ENCODE data around the gene SLC7A10. TPM values are rescaled to one million over a fixed set of nuclear protein-coding genes. Genes with fewer than 3 reads are reported as not detected.

Gene SLC7A10
- total RNA-seq, 3 donors from 2014 or later: not detected

DNA sequence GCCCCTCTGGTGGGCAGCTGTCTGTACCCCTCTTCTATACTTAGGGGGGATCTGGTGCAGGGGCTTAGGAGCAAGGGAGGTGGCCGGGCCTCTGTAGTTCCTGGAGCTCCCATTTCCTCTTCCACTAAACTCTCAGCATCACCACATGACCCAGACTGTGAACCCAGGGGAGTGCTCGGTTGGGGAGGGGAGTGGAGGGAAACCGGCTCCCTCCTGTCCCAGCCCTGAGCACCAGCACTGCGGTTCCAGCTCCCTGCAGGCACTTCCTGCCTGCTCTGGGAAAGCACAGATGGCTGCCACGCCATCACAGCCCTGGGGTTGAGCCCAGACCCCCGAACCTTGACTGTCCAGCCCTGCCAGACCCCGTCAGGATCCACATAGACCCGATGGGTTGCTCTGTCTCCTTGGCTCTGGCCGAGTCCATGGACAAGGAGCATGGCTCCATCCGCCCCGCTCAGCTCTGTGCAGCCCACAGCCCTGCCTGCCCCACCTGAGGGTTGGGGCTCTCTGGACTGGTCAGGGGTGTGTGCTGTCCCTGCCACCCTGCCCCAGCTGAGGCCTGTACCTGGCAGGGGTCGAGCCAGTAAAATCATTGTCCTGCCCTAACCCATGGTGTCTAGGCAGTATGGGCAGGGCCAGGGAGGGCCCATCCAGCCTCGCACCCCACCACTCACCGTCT is 36.0 kb upstream of the SLC7A10 start:
- Mint-ChIP-seq H3K4me1 (ENCODE audit: low read depth) (peaks cover 10% of the 10 kb centered on the region), H3K4me3 (no peak overlapping the region), H3K27me3 (ENCODE audit: low read depth) (peaks cover 15% of the 10 kb centered on the region), H3K36me3 (ENCODE audit: insufficient read depth) (no peaks in the 10 kb centered on the region), H3K9me3 (peaks cover 8% of the 10 kb centered on the region)
- DNase-seq (no peak), ATAC-seq (no peak)

DNA sequence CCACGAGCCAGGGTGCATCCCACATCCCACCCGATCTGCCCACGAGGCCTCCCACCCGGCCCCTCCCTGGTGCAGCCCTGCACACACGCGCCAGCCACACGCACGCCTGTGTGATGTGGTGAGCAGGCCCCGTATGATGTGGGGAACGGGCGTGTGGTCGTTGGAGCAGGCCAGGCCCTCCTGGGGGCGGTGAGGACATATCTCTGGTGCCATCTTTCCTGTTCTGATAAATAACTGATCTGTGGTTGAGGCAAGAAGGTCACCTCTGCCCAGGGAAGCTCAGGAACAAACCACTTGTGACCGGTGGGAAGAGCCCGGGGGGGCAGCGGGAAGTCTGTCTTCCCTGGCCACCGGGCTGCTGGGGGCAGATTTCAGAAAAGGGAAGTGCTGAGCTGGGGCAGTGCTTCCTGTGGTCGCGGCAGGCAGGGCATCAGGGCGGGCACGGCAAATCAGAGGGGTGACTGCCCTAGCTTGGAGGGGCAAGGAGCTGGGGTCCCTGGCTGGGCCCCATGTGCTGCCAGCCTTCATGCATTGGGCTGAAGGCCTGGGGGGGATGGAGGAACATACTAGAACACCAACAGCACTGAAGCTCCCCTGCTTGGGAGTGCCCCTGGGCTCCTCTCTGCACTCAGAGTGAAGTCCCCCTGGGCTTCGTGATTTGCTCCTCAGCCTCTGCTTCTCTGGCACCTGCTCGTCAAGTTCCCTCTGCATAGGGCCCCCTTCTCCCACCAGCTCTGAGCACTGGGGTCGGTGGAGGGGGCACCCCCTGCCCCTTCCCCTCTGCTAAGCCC is 35.2 kb upstream of the SLC7A10 start:
- Mint-ChIP-seq H3K4me3 (no peak overlapping the region), H3K27me3 (ENCODE audit: low read depth) (peaks cover 15% of the 10 kb centered on the region), H3K9me3 (peaks cover 8% of the 10 kb centered on the region), H3K36me3 (ENCODE audit: insufficient read depth) (no peaks in the 10 kb centered on the region), H3K4me1 (ENCODE audit: low read depth) (peaks cover 10% of the 10 kb centered on the region)
- ATAC-seq (peak; percentile 23 to 35), DNase-seq (no peak)

DNA sequence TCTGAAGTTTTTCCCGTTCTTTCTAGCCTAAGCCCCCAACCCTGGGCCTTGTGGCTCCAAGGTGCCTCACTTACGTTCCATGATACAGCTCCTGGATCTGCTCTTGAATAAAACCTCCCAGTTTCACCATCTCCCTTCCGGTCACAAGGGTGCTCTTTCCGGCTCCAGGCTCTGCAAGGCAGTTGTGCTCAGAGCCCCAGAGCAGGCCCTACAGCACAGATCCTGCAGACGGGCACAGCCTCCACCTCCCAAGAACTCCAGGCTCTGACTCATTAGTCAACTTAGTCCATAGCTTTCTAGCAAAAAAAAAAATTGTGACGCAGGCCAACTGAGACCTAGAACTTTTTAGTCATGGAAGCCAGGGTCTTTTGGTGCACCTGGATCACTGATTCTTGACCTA is 33.9 kb upstream of the SLC7A10 start:
- ATAC-seq: no peak
- peaks cover 21% of the 10 kb centered on the region for H3K27me3 Mint-ChIP-seq (ENCODE audit: low read depth)
- no peak for DNase-seq
- H3K4me1 Mint-ChIP-seq (ENCODE audit: low read depth): peaks cover 10% of the 10 kb centered on the region
- peaks cover 8% of the 10 kb centered on the region for H3K9me3 Mint-ChIP-seq
- H3K36me3 Mint-ChIP-seq (ENCODE audit: insufficient read depth): no peaks in the 10 kb centered on the region
- no peak overlapping the region for H3K4me3 Mint-ChIP-seq

DNA sequence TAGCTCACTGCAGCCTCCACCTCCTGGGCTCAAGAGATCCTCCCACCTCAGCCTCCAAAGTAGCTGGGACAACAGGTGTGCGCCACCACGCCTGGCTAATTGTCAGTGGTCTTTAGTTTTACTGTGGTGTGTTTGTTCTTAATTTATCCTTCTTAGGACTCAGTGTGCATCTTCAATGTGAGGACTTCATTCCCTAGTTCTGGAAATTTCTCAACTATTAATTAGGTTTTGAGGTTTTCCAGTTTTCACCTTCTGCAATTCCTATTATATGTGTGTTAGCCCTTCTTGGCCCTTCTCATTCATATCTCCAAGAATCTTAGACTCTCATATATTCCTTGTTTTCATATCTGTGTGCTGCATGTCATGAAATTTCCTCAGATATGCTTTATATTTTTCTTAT is 32.2 kb upstream of the SLC7A10 start:
- Mint-ChIP-seq H3K4me3 (no peak overlapping the region), H3K36me3 (ENCODE audit: insufficient read depth) (no peaks in the 10 kb centered on the region), H3K9me3 (peaks cover 8% of the 10 kb centered on the region), H3K27me3 (ENCODE audit: low read depth) (peaks cover 18% of the 10 kb centered on the region), H3K4me1 (ENCODE audit: low read depth) (peaks cover 10% of the 10 kb centered on the region)
- no peak for DNase-seq
- ATAC-seq: no peak

DNA sequence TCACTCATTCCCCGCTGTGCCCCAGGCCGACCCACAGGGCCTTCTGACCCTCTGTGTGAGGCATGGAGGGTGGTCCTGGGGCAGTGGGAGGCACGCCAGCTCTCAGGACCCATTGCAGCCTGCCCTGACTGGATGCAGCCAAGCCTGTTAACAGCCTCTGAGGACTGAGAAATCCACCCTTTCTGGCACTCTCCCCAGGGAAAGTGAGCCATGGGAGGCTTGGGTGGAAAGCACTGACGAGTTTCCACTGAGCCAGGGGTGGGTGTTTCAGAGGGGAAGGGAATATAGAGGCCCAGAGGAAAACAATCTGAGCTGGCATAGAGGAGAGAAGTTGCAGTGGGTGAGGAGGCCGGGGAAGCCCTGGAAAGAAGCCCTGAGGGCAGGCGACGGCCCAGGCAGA is 30.6 kb upstream of the SLC7A10 start:
- no peaks in the 10 kb centered on the region for H3K36me3 Mint-ChIP-seq (ENCODE audit: insufficient read depth)
- DNase-seq (no peak), ATAC-seq (no peak)
- peaks cover 5% of the 10 kb centered on the region for H3K4me1 Mint-ChIP-seq (ENCODE audit: low read depth)
- peaks cover 7% of the 10 kb centered on the region for H3K27me3 Mint-ChIP-seq (ENCODE audit: low read depth)
- H3K4me3 Mint-ChIP-seq: no peak overlapping the region
- peaks cover 8% of the 10 kb centered on the region for H3K9me3 Mint-ChIP-seq

DNA sequence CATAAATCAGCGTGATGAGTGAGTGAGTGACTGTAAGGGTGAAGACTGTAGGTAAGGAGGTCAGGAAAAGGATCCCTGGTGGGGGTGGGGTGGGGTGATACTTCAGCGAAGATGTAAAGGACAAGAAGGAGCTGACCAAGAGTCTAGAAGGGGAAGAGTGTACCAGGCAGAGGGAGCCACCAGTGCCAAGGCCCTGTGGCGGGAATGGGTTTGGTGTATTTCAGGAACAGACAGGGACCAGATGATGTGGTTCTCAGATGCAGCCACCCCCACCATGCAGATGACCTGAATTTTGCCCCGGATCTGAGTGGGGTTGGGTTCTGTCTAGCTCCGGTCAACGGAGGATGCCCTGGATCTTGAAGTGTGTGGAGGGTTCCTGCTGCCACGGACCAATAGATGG is 30.1 kb upstream of the SLC7A10 start:
- Mint-ChIP-seq H3K36me3 (ENCODE audit: insufficient read depth) (no peaks in the 10 kb centered on the region), H3K4me3 (no peak overlapping the region), H3K4me1 (ENCODE audit: low read depth) (peaks cover 2% of the 10 kb centered on the region), H3K9me3 (peaks cover 8% of the 10 kb centered on the region), H3K27me3 (ENCODE audit: low read depth) (peaks cover 7% of the 10 kb centered on the region)
- ATAC-seq: no peak
- no peak for DNase-seq

DNA sequence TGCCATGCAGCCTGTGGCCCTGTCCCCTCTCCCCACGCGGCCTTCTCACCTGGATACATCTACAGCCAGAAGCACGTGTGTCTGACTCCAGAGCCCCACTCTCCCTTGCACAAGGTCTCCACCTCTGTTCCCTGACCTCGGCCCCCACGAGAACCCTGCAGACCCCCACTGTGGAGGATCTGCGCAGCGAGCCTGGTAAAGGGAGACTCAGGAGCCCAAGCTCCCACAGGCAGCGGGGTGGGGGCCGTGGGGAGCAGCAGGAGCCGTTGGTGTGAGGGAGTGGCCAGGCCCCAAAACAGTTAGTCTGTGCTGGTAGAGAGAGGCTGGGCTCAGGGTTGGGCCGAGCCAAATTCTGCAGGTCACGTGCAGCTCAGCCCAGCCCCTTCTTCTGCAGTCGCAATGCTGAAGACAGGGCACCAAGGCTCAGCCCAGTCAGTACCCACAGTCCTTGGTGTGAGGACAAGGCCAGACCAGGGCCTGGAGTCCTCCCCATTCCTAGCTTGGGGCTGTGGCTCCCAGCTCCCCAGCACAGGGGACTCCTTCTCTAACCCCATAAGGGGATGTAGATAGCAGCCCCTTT is 28.7 kb upstream of the SLC7A10 start:
- Mint-ChIP-seq H3K9me3 (peaks cover 8% of the 10 kb centered on the region), H3K36me3 (ENCODE audit: insufficient read depth) (no peaks in the 10 kb centered on the region), H3K4me1 (ENCODE audit: low read depth) (no peaks in the 10 kb centered on the region), H3K27me3 (ENCODE audit: low read depth) (peaks cover 7% of the 10 kb centered on the region), H3K4me3 (no peak overlapping the region)
- no peak for ATAC-seq
- no peak for DNase-seq

DNA sequence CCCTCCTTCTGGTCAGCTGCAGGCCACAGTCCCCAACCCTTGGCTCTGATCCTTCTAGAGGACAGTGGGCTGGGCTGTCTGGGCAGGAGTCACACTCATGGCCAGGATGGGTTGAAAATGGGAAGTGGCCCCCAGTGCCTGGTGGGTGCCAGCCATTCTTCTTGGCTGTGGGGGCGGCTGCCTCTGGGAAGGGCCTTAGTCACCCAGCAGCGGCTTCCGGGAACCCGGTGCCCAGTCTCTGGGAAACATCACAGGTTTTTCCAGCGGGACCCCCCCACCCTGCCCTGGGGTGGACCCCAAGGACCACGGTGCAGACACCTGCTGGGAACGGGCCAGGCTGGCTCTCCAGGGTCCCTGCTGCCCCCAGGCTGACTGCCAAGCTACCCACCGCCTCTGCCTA is 27.3 kb upstream of the SLC7A10 start:
- ATAC-seq (no peak), DNase-seq (no peak)
- H3K4me3 Mint-ChIP-seq: no peak overlapping the region
- H3K36me3 Mint-ChIP-seq (ENCODE audit: insufficient read depth): no peaks in the 10 kb centered on the region
- peaks cover 7% of the 10 kb centered on the region for H3K27me3 Mint-ChIP-seq (ENCODE audit: low read depth)
- peaks cover 2% of the 10 kb centered on the region for H3K9me3 Mint-ChIP-seq
- no peaks in the 10 kb centered on the region for H3K4me1 Mint-ChIP-seq (ENCODE audit: low read depth)

DNA sequence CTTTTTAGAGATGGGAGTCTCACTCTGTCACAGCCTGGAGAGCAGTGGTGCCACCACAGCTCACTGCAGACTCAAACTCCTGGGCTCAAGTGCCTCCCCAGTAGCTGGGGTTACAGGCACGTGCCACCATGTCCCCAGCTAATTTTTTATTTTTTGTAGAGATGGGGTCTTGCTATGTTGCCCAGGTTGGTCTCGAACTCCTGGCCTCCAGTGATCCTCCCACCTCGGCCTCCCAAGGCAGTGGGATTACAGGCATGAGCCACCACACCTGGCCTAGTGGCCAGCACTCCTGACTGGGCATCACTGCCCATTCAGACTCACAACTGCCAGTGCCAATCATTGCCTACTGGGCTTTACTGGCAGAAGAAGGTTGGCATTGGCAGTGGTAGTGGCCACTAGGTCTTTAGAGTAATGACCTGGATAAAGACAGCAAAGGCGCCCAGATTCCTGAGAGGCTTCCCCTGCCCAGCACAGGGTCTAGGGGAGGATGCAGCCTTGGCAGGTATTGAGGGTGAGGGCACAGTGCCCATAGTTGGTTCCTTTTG is 26.8 kb upstream of the SLC7A10 start:
- H3K4me1 Mint-ChIP-seq (ENCODE audit: low read depth): no peaks in the 10 kb centered on the region

DNA sequence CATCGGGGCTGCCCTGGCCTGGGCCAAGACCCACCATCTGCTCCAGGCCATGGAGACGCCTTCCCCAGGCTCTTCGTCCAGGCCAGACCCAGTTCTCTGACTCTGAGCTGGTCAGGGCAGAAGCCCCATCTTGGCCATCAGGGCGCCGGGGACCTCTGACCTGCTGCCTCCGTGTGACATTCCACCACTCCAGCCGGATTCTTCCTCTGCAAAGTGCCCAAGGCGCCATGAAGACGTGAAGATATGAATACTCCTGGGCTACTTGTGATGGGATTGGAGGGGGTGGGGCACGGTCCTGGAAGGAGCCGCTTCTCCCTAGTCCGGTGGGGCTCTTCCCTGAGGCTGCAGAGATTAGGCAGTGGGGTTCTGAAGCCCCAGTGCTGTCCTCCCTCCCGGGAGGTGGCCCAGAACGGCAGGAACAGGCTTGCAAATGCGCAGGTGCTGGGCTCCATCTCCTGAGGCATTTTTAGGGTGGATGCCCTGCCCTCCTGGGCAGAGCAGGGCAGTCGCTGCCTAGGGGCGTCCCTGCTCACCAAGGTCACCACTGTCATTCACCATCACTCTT is 26.0 kb upstream of the SLC7A10 start:
- Mint-ChIP-seq H3K27me3 (ENCODE audit: low read depth) (peaks cover 7% of the 10 kb centered on the region), H3K36me3 (ENCODE audit: insufficient read depth) (no peaks in the 10 kb centered on the region), H3K9me3 (no peaks in the 10 kb centered on the region), H3K4me3 (no peak overlapping the region), H3K4me1 (ENCODE audit: low read depth) (no peaks in the 10 kb centered on the region)
- no peak for ATAC-seq
- no peak for DNase-seq

More for the DNA sequence above, 26.8 kb upstream of the SLC7A10 start:
- no peak for DNase-seq
- no peak for ATAC-seq
- no peak overlapping the region for H3K4me3 Mint-ChIP-seq
- H3K27me3 Mint-ChIP-seq (ENCODE audit: low read depth): peaks cover 7% of the 10 kb centered on the region
- H3K36me3 Mint-ChIP-seq (ENCODE audit: insufficient read depth): no peaks in the 10 kb centered on the region
- H3K9me3 Mint-ChIP-seq: no peaks in the 10 kb centered on the region

DNA sequence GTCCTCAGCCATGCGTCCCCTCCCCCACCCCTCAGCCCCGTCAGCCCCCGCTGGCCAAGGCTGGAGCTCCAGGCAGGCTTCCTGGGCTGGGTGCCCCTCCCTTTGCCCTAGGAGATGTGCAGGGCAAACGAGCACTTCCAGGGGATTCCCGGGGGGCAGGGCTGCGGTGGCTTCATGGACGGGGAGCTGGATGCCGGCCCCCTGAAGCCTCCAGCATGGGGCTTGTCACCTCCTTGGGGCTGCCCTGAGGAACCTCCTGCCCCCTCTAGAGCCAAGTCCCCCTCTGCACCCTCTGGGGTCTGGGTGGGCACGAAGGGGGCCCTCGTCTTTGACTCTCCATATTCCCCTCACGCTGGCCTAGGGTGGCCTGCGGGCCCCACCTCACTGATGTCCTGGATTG is 25.4 kb upstream of the SLC7A10 start:
- Mint-ChIP-seq H3K27me3 (ENCODE audit: low read depth) (peaks cover 7% of the 10 kb centered on the region), H3K36me3 (ENCODE audit: insufficient read depth) (no peaks in the 10 kb centered on the region), H3K4me1 (ENCODE audit: low read depth) (no peaks in the 10 kb centered on the region), H3K9me3 (no peaks in the 10 kb centered on the region), H3K4me3 (no peak overlapping the region)
- no peak for DNase-seq
- ATAC-seq: no peak

DNA sequence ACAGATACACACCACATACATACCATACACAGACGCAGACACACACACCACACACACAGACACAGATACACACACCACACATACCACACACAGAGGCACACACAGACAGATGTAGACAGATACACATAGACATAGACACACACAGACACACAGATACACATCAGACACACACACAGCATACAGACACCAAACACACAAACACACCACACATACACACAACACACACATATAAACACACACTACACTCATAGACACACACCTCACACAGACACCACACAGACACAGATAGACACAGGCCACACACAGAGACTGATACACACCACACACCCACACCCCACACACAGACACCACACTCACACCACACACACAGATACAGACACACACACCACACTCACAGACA is 24.9 kb upstream of the SLC7A10 start:
- H3K4me1 Mint-ChIP-seq (ENCODE audit: low read depth): no peaks in the 10 kb centered on the region
- DNase-seq: no peak
- no peaks in the 10 kb centered on the region for H3K36me3 Mint-ChIP-seq (ENCODE audit: insufficient read depth)
- no peak for ATAC-seq
- H3K27me3 Mint-ChIP-seq (ENCODE audit: low read depth): peaks cover 4% of the 10 kb centered on the region
- no peak overlapping the region for H3K4me3 Mint-ChIP-seq
- no peaks in the 10 kb centered on the region for H3K9me3 Mint-ChIP-seq

DNA sequence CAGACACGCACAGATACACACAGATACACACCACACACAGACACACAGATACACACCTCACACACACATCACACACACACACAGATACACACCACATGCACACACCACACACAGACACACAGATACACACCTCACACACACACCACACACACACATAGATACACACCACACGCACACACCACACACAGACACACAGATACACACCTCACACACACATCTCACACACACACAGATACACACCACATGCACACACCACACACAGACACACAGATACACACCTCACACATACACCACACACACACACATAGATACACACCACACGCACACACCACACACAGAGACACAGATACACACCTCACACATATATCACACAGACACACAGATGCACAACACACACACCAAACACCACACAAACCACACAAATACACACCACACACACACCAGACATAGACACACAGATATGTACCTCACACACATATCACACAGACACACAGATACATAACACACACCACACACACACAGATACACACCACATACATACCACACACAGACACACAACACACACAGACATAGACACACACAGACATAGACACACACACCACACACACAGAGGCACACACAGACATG is 24.2 kb upstream of the SLC7A10 start:
- no peak for ATAC-seq
- no peaks in the 10 kb centered on the region for H3K9me3 Mint-ChIP-seq

DNA sequence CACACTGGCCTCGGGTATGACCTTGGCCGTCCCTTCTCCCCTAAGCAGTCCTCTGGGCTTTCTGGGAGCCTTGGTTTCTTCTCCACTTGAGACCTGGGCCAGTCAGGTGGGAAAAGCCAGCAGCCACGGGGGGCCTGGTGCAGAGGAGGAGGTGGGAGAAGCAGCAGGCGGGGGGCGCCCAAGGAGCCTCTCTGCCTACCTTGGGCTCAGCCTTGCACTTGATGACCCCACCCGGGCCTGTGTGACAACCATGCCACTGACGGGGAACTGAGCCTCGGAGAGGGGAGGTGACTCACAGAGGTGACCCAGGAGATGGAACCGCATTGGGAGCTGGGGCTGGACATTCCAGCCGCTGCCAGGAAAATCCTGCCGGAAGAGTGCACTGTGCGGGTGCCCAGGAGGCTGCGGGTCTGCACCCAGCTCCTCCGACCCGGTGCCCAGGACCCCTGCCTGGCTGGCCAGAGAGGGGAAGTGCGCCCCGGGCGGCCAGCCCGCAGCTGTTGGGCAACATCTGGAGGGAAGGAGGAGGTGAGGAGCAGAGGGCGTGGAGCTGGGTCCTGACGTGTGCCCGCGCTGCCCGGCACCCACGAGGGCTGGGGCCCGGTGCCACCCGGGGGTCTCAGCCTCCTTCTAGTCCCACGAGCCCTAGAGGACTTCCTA is 23.4 kb upstream of the SLC7A10 start:
- no peaks in the 10 kb centered on the region for H3K9me3 Mint-ChIP-seq
- DNase-seq (no peak), ATAC-seq (peak in 1 of 2 donors; percentile 19)
- no peaks in the 10 kb centered on the region for H3K4me1 Mint-ChIP-seq (ENCODE audit: low read depth)
- H3K4me3 Mint-ChIP-seq: no peak overlapping the region
- no peaks in the 10 kb centered on the region for H3K36me3 Mint-ChIP-seq (ENCODE audit: insufficient read depth)
- no peaks in the 10 kb centered on the region for H3K27me3 Mint-ChIP-seq (ENCODE audit: low read depth)

More for the DNA sequence above, 24.2 kb upstream of the SLC7A10 start:
- Mint-ChIP-seq H3K4me3 (no peak overlapping the region), H3K36me3 (ENCODE audit: insufficient read depth) (no peaks in the 10 kb centered on the region), H3K27me3 (ENCODE audit: low read depth) (peaks cover under 1% of the 10 kb centered on the region), H3K4me1 (ENCODE audit: low read depth) (no peaks in the 10 kb centered on the region)
- DNase-seq: no peak

All from activated T-cell treated with anti-CD3 and anti-CD28 coated beads, Interleukin-2, amount 50 U/mL, for 4 hours (primary cell).